Adrenal gland (tissue), 12 donors: ENCODE data around the gene TOP2B. TPM values are rescaled to one million over a fixed set of nuclear protein-coding genes. Genes with fewer than 3 reads are reported as not detected.

Source experiments
- DNase-seq, 7 donors: peaks; one replicate each; pipeline ENCODE4 v3.0.0-alpha.2; 2019 to 2020
- H3K27ac ChIP-seq, 5 donors: fragments of 200-600 bp; sonication (generic) in 4 of 5; 1 replicate in 3 of 5; 2 replicates in 2 of 5; pipeline versions ENCODE4 v1.5.1 to v1.8.0; 2016 to 2020; ENCODE audit warnings: mild to moderate bottlenecking in 1 of 5
- H3K27me3 ChIP-seq: fragments of 200-600 bp; 2 replicates; pipeline ENCODE4 v1.8.0; 2021
- H3K36me3 ChIP-seq, 2 donors: fragments of 200-600 bp; replicated peaks in 1 of 2; 1 replicate in 1 of 2; 2 replicates in 1 of 2; pipeline versions ENCODE4 v1.5.1 to v1.8.0; 2018 to 2022
- H3K4me1 ChIP-seq, 2 donors: fragments of 200-600 bp; replicated peaks in 1 of 2; 1 replicate in 1 of 2; 2 replicates in 1 of 2; pipeline versions ENCODE4 v1.5.1 to v1.8.0; 2018 to 2021
- H3K4me3 ChIP-seq, 4 donors: fragments of 200-600 bp; sonication (generic) in 3 of 4; one replicate each; pipeline ENCODE4 v1.5.1; 2016 to 2018
- H3K9me3 ChIP-seq, 3 donors: fragments of 200-600 bp; sonication (generic) in 1 of 3; replicated peaks in 1 of 3; 1 replicate in 2 of 3; 2 replicates in 1 of 3; pipeline versions ENCODE4 v1.5.1 to v1.8.0; 2016 to 2021
- CTCF ChIP-seq, 6 experiments: fragments of 450-650 bp in 4 of 6; fragments of 200-600 bp in 2 of 6; sonication (generic) in 1 of 6; IDR thresholded peaks; 1 replicate in 5 of 6; 2 replicates in 1 of 6; pipeline versions ENCODE4 v1.5.1 to v1.8.0; 2016 to 2021; ENCODE audit warnings: antibody characterized with exemption in 6 of 6, mild to moderate bottlenecking in 2 of 6, moderate library complexity in 1 of 6
- POLR2A ChIP-seq, 2 donors: fragments of 450-650 bp; IDR thresholded peaks; one replicate each; pipeline ENCODE4 v1.6.1; 2017; ENCODE audit warnings: antibody characterized with exemption in 2 of 2, mild to moderate bottlenecking in 2 of 2, moderate library complexity in 1 of 2
- WGBS, 4 donors: extraction: QIAGEN DNeasy Blood & Tissue Kit in 2 of 4; methylation state at CpG; one replicate each; pipeline versions ENCODE4 v1.1.5 to v1.1.7; 2013 to 2017; 5-methylcytosine and 5-hydroxymethylcytosine counted together
- intact Hi-C, 2 donors: fragments of 100-400 bp; cut with DNase I; formaldehyde crosslinking; loops; one replicate each; pipeline versions ENCODE4 v1.14.1 to v1.15.0; 2022 to 2023
- polyA plus RNA-seq, 3 donors: library from polyadenylated mRNA; stranded (reverse); fragments of 200-250 nt in 2 of 3; fragments of 350-450 nt in 1 of 3; fragmentation: Illumina TruSeq in 1 of 3; extraction: RNeasy Lipid Tissue Mini Kit (QIAGEN cat#74804) in 1 of 3; gene quantifications; one replicate each; pipeline ENCODE4 v1.2.3, GENCODE V29; 2013 to 2014
- total RNA-seq, 9 donors: library from RNA; depleted of rRNA in 4 of 9; stranded (reverse); fragments of >200 nt in 4 of 9; fragments of 120-200 nt in 1 of 9; fragmentation: NEBNext Ultra II Directional in 1 of 9; extraction: Animal tissue kit (Norgen Biotek cat#: 25700) in 1 of 9; gene quantifications; one replicate each; pipeline versions ENCODE4 v1.1.0 to v1.2.4, GENCODE V29; 2013 to 2023
- donor health status: healthy with polysubstance abuse.
- donor health status: Bipolar disorder and iron deficiency.
- donor health status: DM: yes; HTN: yes; CAD: no.
- donor health status: DM: no; HTN: no; CAD: no.
- donor health status: DM: no; HTN: no; CAD: no.
- donor health status: DM: yes; HTN: yes; CAD: no.

Gene TOP2B
- total and polyA plus RNA-seq, 12 donors, result 33.7 to 108 (median 73.5) TPM

- Histone ChIP-seq H3K27ac (peak overlapping the region in 1 of 5 donors; percentile 53), H3K4me1 (peaks cover 0 to 14% of the 10 kb centered on the region in 2 donors), H3K36me3 (peaks cover 3 to 30% of the 10 kb centered on the region in 2 donors), H3K27me3 (no peaks in the 10 kb centered on the region), H3K4me3 (no peak overlapping the region), H3K9me3 (no peaks in the 10 kb centered on the region)
- peak in 4 of 7 donors; percentile 34 to 65 (median 40) for DNase-seq
- intact Hi-C loops, result no loop called here
- WGBS, 4 donors, result 11 to 21% (median 13%) methylated on average over 1 of the region's 1 CpG
- TF ChIP-seq CTCF (IDR thresholded peaks at IDR 0.05) (no peak), POLR2A (IDR thresholded peaks at IDR 0.05) (no peak)
Measured at GRCh38 chr3:25603703-25604102, 61.0 kb downstream of the TOP2B start.

GRCh38 chr3:25597535-25598101, 67.1 kb downstream of the TOP2B start:
- WGBS, 4 donors, result 80 to 86% (median 85%) methylated on average over 1 of the region's 1 CpG
- Histone ChIP-seq H3K27ac (no peak overlapping the region), H3K36me3 (peaks cover 0 to 29% of the 10 kb centered on the region in 2 donors), H3K27me3 (no peaks in the 10 kb centered on the region), H3K4me1 (peaks cover 3 to 43% of the 10 kb centered on the region in 2 donors), H3K4me3 (no peak overlapping the region), H3K9me3 (no peaks in the 10 kb centered on the region)
- intact Hi-C loops, result loop anchor here (10.0 kb wide), 1 partner anchor 823 kb away; no protein-coding TSS in a partner anchor
- DNase-seq, result no peak
- TF ChIP-seq CTCF (IDR thresholded peaks at IDR 0.05) (no peak), POLR2A (IDR thresholded peaks at IDR 0.05) (no peak)

GRCh38 chr3:25594007-25594502, 70.7 kb downstream of the TOP2B start:
- Histone ChIP-seq H3K9me3 (no peaks in the 10 kb centered on the region), H3K36me3 (peaks cover 0 to 17% of the 10 kb centered on the region in 2 donors), H3K4me1 (peaks cover 6 to 49% of the 10 kb centered on the region in 2 donors), H3K27me3 (no peaks in the 10 kb centered on the region), H3K27ac (peak overlapping the region in 1 of 5 donors; percentile 56), H3K4me3 (no peak overlapping the region)
- WGBS, 4 donors, result 0 to 2% (median 0%) methylated on average over 1 of the region's 1 CpG
- DNase-seq, result peak in 1 of 7 donors; percentile 25
- intact Hi-C loops, result loop anchor here (5.0 to 10.0 kb wide), 2 partner anchors 162 to 819 kb away; no protein-coding TSS in a partner anchor
- TF ChIP-seq CTCF (IDR thresholded peaks at IDR 0.05) (peak; percentile 74 to 94 (median 86)), POLR2A (IDR thresholded peaks at IDR 0.05) (no peak)

GRCh38 chr3:25593001-25593400, 71.7 kb downstream of the TOP2B start:
- intact Hi-C loops, result loop anchor here (5.0 to 10.0 kb wide), 2 partner anchors 161 to 818 kb away; no protein-coding TSS in a partner anchor
- Histone ChIP-seq H3K27ac (peak overlapping the region in 2 of 5 donors; percentile 20 to 41), H3K4me1 (peaks cover 6 to 48% of the 10 kb centered on the region in 2 donors), H3K4me3 (no peak overlapping the region), H3K9me3 (no peaks in the 10 kb centered on the region), H3K27me3 (no peaks in the 10 kb centered on the region), H3K36me3 (peaks cover 0 to 13% of the 10 kb centered on the region in 2 donors)
- no peak for DNase-seq
- TF ChIP-seq CTCF (IDR thresholded peaks at IDR 0.05), result no peak
- TF ChIP-seq POLR2A (IDR thresholded peaks at IDR 0.05), result no peak
